K562 (cell line): ENCODE measurements around the gene UNC119. TPM values are rescaled to one million over a fixed set of nuclear protein-coding genes. Genes with fewer than 3 reads are reported as not detected.

Source experiments
- ARID1B ChIP-seq: fragments of 450-650 bp; IDR thresholded peaks from 2 replicates; pipeline ENCODE4 v1.6.1; 2016; ENCODE audit warnings: antibody characterized with exemption, mild to moderate bottlenecking, inconsistent platforms
- IRF9 ChIP-seq: fragments of 450-650 bp; IDR thresholded peaks from 2 replicates; pipeline ENCODE4 v1.6.1; 2016; ENCODE audit warnings: missing biosample characterization, missing genetic modification characterization
- JUNB ChIP-seq: fragments of 450-650 bp; formaldehyde crosslinking; conservative IDR thresholded peaks from 2 replicates; pipeline ENCODE4 v1.4.0; 2020; ENCODE audit warnings: mild to moderate bottlenecking
- NCOA1 ChIP-seq: fragments of 450-650 bp; IDR thresholded peaks from 2 replicates; pipeline ENCODE4 v1.6.1; 2016; ENCODE audit warnings: low read depth
- NCOA2 ChIP-seq, 2 experiments: fragments of 450-650 bp; IDR thresholded peaks; 2 replicates each; pipeline ENCODE4 v1.6.1; 2018; ENCODE audit warnings: mild to moderate bottlenecking in 2 of 2, moderate library complexity in 1 of 2; ENCODE audit not compliant: partially characterized antibody in 2 of 2
- NCOA6 ChIP-seq: fragments of 450-650 bp; IDR thresholded peaks from 2 replicates; pipeline ENCODE4 v1.6.1; 2017; ENCODE audit warnings: mild to moderate bottlenecking
- NR2C1 ChIP-seq, 2 experiments: fragments of 450-650 bp; IDR thresholded peaks; 2 replicates each; pipeline ENCODE4 v1.6.1; 2017; ENCODE audit warnings: mild to moderate bottlenecking in 2 of 2, antibody characterized with exemption in 1 of 2, inconsistent platforms in 1 of 2, missing compliant biosample characterization in 1 of 2, missing genetic modification characterization in 1 of 2
- POLR2AphosphoS5 ChIP-seq: IDR thresholded peaks from 2 replicates; pipeline ENCODE4 v1.6.1; 2011; ENCODE audit warnings: mild to moderate bottlenecking, low read depth, low read length, moderate library complexity; ENCODE audit not compliant: control insufficient read depth, insufficient read depth
- RBBP5 ChIP-seq: fragments of 200-600 bp; sonication (generic); IDR thresholded peaks from 2 replicates; pipeline ENCODE4 v1.6.1; 2012; ENCODE audit warnings: borderline replicate concordance, mild to moderate bottlenecking, low read length, control low read depth, inconsistent platforms; ENCODE audit not compliant: insufficient read depth, poor library complexity, severe bottlenecking
- RERE ChIP-seq: sonication (generic); formaldehyde crosslinking; IDR thresholded peaks from 2 replicates; pipeline ENCODE4 v1.8.0; 2023; ENCODE audit warnings: missing genetic modification reagents, mild to moderate bottlenecking, borderline replicate concordance
- SMAD1 ChIP-seq: fragments of 150-350 bp; IDR thresholded peaks from 2 replicates; pipeline ENCODE4 v1.6.1; 2014; ENCODE audit warnings: low read length, low read depth; ENCODE audit not compliant: partially characterized antibody
- WHSC1 ChIP-seq: IDR thresholded peaks from one replicate; pipeline ENCODE4 v1.6.1; 2012; ENCODE audit warnings: low read length, control low read depth, inconsistent platforms
- ZNF140 ChIP-seq: fragments of 250-450 bp; sonication (Bioruptor Pico); IDR thresholded peaks from 2 replicates; pipeline ENCODE4 v1.8.0; 2021; ENCODE audit warnings: moderate library complexity, mild to moderate bottlenecking, inconsistent platforms
- ZNF76 ChIP-seq: fragments of 250-450 bp; sonication (Bioruptor Pico); IDR thresholded peaks from 2 replicates; pipeline ENCODE4 v1.4.0; 2020; ENCODE audit warnings: mild to moderate bottlenecking, moderate library complexity, borderline replicate concordance
- polyA plus RNA-seq, 8 experiments: library from polyadenylated mRNA; depleted of rRNA in 4 of 8; stranded (reverse) in 5 of 8; unstranded in 3 of 8; fragments of >200 nt; fragmentation: Nextera tagmentation in 2 of 8; fragmentation: Illumina TruSeq in 1 of 8; extraction: Ambion mirVana in 2 of 8; extraction: Trizol in 1 of 8; gene quantifications; 2 replicates each; pipeline versions ENCODE4 v1.2.1 to v1.2.3, GENCODE V29; 2011 to 2014; ENCODE audit warnings: inconsistent platforms in 1 of 8, missing spikeins in 1 of 8
- total RNA-seq, 7 experiments: library from RNA; depleted of rRNA in 6 of 7; stranded (reverse); fragments of >200 nt in 6 of 7; fragmentation: Illumina TruSeq in 2 of 7; extraction: Trizol in 2 of 7; gene quantifications; 2 replicates each; pipeline versions ENCODE4 v1.2.1 to v1.2.3, GENCODE V29; 2011 to 2021; ENCODE audit warnings: low replicate concordance in 1 of 7

Gene UNC119
- total and polyA plus RNA-seq, 9 of the 15 experiments (the other 6 are each of a cell fraction or from before 2014, with no cell fraction given): 0.37 to 47.7 (median 16.3) TPM

- no peak for TF ChIP-seq RERE (CRISPR knock-in tag)
- TF ChIP-seq IRF9: no peak; the same call in 1 of the 2 replicates
- peak; percentile 99 for TF ChIP-seq ARID1B
- TF ChIP-seq POLR2AphosphoS5: peak; percentile 93
- TF ChIP-seq ZNF140 (CRISPR knock-in tag): no peak
- no peak for TF ChIP-seq NCOA6
- no peak for TF ChIP-seq WHSC1
- TF ChIP-seq RBBP5: no peak
- no peak for TF ChIP-seq JUNB (CRISPR knock-in tag)
- TF ChIP-seq ZNF76 (CRISPR knock-in tag): no peak
- peak in 1 of 2 experiments; percentile 55 for TF ChIP-seq NCOA2 (IDR thresholded peaks at IDR 0.05; ENCODE audit: partially characterized antibody in 2 of 2)
- TF ChIP-seq NCOA1: peak; percentile 91
- TF ChIP-seq NR2C1 (IDR thresholded peaks at IDR 0.05): peak; percentile 91
- TF ChIP-seq NR2C1 (tag; IDR thresholded peaks at IDR 0.05): peak; percentile 89
- no peak for TF ChIP-seq SMAD1
These were observed 25.2 kb downstream of the UNC119 start (continued) for GRCh38 chr17:28527181-28527681.
